Astrocyte (in vitro differentiated cells and primary cell): ENCODE results near the gene FGF22. TPM values are rescaled to one million over a fixed set of nuclear protein-coding genes. Genes with fewer than 3 reads are reported as not detected.

Experiments used
- DNase-seq: peaks from one replicate; pipeline ENCODE4 v3.0.0-alpha.2; 2010; ENCODE audit warnings: low read depth
- FAIRE-seq: peaks from 2 replicates; lab custom pipeline; 2011; peaks lifted over from hg19 to GRCh38; lab: Jason Lieb, UNC
- H2AFZ ChIP-seq: 2 replicates; pipeline ENCODE4 v1.6.0; 2012; ENCODE audit warnings: low read depth, low read length, inconsistent platforms
- H3K27ac ChIP-seq: 2 replicates; pipeline ENCODE4 v1.5.1; 2011; ENCODE audit warnings: low read depth, low read length, inconsistent platforms
- H3K27me3 ChIP-seq: 2 replicates; pipeline ENCODE4 v1.6.0; 2011; ENCODE audit warnings: low read length, inconsistent platforms; ENCODE audit not compliant: insufficient read depth
- H3K36me3 ChIP-seq: 2 replicates; pipeline ENCODE4 v1.5.1; 2011; ENCODE audit warnings: low read length, inconsistent platforms; ENCODE audit not compliant: insufficient read depth
- H3K4me1 ChIP-seq: 2 replicates; pipeline ENCODE4 v1.5.1; 2011; ENCODE audit warnings: low read length, inconsistent platforms; ENCODE audit not compliant: insufficient read depth
- H3K4me2 ChIP-seq: 2 replicates; pipeline ENCODE4 v1.6.0; 2012; ENCODE audit warnings: low read length, inconsistent platforms
- H3K4me3 ChIP-seq: 2 replicates; pipeline ENCODE4 v1.5.1; 2011; ENCODE audit warnings: low read depth, mild to moderate bottlenecking, low read length, inconsistent platforms; ENCODE audit not compliant: insufficient read depth
- H3K79me2 ChIP-seq: 2 replicates; pipeline ENCODE4 v1.6.0; 2012; ENCODE audit warnings: mild to moderate bottlenecking, low read length, inconsistent platforms; ENCODE audit not compliant: insufficient read depth
- H3K9ac ChIP-seq: 2 replicates; pipeline ENCODE4 v1.6.0; 2012; ENCODE audit warnings: mild to moderate bottlenecking, low read length, inconsistent platforms
- H3K9me3 ChIP-seq: 2 replicates; pipeline ENCODE4 v1.5.1; 2012; ENCODE audit warnings: low read depth, mild to moderate bottlenecking, low read length, inconsistent platforms; ENCODE audit not compliant: insufficient read depth
- H4K20me1 ChIP-seq: 2 replicates; pipeline ENCODE4 v1.6.0; 2012; ENCODE audit warnings: low read length, inconsistent platforms; ENCODE audit not compliant: insufficient read depth
- H3K27ac Mint-ChIP-seq: one replicate; pipeline ENCODE4 v1.8.0; 2021; ENCODE audit warnings: mild to moderate bottlenecking, mixed read lengths; ENCODE audit not compliant: unreplicated experiment
- H3K27me3 Mint-ChIP-seq: one replicate; pipeline ENCODE4 v1.8.0; 2021; ENCODE audit warnings: low read depth, mixed read lengths; ENCODE audit not compliant: unreplicated experiment
- H3K36me3 Mint-ChIP-seq: one replicate; pipeline ENCODE4 v1.8.0; 2021; ENCODE audit warnings: low read depth, mixed read lengths; ENCODE audit not compliant: unreplicated experiment
- H3K4me1 Mint-ChIP-seq: one replicate; pipeline ENCODE4 v1.8.0; 2021; ENCODE audit warnings: low read depth, mixed read lengths; ENCODE audit not compliant: unreplicated experiment
- H3K4me3 Mint-ChIP-seq: one replicate; pipeline ENCODE4 v1.8.0; 2021; ENCODE audit warnings: mild to moderate bottlenecking, moderate library complexity, mixed read lengths; ENCODE audit not compliant: unreplicated experiment
- H3K9me3 Mint-ChIP-seq: one replicate; pipeline ENCODE4 v1.8.0; 2021; ENCODE audit warnings: mild to moderate bottlenecking, mixed read lengths; ENCODE audit not compliant: unreplicated experiment
- EZH2 ChIP-seq: IDR thresholded peaks from 2 replicates; pipeline ENCODE4 v1.6.1; 2012; ENCODE audit warnings: mild to moderate bottlenecking, low read length, inconsistent platforms; ENCODE audit not compliant: insufficient read depth
- total RNA-seq: library from RNA; stranded (reverse); gene quantifications from 2 replicates; pipeline ENCODE4 v1.2.1, GENCODE V29; 2021
- TF ChIP-seq, protein P1 (sequence below): IDR thresholded peaks from 2 replicates; pipeline ENCODE4 v1.5.1; 2011; ENCODE audit warnings: low read depth, mild to moderate bottlenecking, inconsistent platforms, low read length, moderate library complexity; ENCODE audit not compliant: insufficient read depth

The FGF22 gene
- total RNA-seq, 1 donor from 2014 or later: 0.25 TPM

DNA sequence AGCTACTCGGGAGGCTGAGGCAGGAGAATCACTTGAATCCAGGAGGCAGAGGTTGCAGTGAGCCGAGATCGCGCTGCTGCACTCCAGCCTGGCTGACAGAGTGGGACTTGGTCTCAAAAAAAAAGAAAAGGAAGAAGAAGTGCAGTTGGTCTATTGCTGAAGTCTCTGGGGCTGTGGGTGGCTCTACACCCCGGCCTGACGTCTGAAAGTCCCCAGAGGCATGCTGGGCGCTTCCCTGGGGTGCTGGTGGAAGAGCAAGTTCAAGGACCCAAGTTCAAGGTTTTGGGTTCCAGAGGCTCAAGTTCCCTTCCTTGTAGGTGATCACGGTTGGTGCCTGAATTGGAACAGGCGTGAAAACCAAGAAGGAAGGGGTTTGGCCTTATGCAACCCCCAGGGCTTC lies 46.2 kb upstream of the FGF22 start:
- no peaks in the 10 kb centered on the region for H3K36me3 ChIP-seq
- H3K79me2 ChIP-seq: no peaks in the 10 kb centered on the region
- FAIRE-seq (no peak), DNase-seq (no peak)
- no peak overlapping the region for H2AFZ ChIP-seq
- H3K27ac ChIP-seq: no peak overlapping the region
- no peaks in the 10 kb centered on the region for H3K4me1 Mint-ChIP-seq
- no peaks in the 10 kb centered on the region for H3K9me3 Mint-ChIP-seq
- H3K4me1 ChIP-seq: peaks cover 12% of the 10 kb centered on the region
- no peak for TF ChIP-seq EZH2
- TF ChIP-seq, protein P1, sequence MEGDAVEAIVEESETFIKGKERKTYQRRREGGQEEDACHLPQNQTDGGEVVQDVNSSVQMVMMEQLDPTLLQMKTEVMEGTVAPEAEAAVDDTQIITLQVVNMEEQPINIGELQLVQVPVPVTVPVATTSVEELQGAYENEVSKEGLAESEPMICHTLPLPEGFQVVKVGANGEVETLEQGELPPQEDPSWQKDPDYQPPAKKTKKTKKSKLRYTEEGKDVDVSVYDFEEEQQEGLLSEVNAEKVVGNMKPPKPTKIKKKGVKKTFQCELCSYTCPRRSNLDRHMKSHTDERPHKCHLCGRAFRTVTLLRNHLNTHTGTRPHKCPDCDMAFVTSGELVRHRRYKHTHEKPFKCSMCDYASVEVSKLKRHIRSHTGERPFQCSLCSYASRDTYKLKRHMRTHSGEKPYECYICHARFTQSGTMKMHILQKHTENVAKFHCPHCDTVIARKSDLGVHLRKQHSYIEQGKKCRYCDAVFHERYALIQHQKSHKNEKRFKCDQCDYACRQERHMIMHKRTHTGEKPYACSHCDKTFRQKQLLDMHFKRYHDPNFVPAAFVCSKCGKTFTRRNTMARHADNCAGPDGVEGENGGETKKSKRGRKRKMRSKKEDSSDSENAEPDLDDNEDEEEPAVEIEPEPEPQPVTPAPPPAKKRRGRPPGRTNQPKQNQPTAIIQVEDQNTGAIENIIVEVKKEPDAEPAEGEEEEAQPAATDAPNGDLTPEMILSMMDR: no peak
- no peak overlapping the region for H3K4me3 ChIP-seq
- no peaks in the 10 kb centered on the region for H3K9me3 ChIP-seq
- H3K27me3 ChIP-seq: peaks cover 3% of the 10 kb centered on the region
- H3K4me2 ChIP-seq: no peak overlapping the region
- H4K20me1 ChIP-seq: peaks cover 72% of the 10 kb centered on the region
- H3K27ac Mint-ChIP-seq: no peak overlapping the region
- H3K4me3 Mint-ChIP-seq: no peak overlapping the region
- peaks cover 32% of the 10 kb centered on the region for H3K27me3 Mint-ChIP-seq
- H3K36me3 Mint-ChIP-seq: no peaks in the 10 kb centered on the region
- H3K9ac ChIP-seq: no peak overlapping the region

DNA sequence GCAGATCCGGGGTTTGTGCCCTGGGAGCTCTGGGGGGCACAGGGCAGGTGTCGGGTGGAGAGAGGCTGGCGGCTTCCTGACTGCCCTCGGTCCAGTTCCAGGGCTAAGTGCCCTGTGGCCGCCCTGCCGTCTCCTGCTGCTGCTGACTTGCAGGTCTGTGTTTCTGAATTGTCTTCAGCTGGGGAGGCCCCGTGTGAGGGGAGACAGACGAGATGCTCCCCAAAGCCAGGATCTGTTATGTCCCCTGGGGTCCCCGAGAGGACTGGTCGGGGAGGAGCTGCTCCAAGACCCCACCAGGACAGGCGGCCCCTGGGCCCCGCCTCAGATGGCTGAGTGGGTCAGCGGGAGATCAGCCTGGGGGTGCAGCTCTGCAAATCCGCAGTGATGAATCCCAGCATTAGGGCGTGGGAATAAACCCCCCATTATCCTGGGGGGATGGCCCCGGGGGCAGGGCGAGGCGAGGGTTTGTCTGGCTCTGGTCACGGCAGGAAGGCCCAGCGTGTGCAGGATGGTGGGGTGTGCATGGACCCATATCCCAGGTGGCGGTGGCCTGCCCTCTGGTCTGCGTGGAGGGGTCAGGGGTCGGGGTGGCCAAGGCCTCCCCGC lies 45.3 kb upstream of the FGF22 start:
- Histone ChIP-seq H3K4me1 (peaks cover 7% of the 10 kb centered on the region), H4K20me1 (peaks cover 72% of the 10 kb centered on the region), H3K79me2 (no peaks in the 10 kb centered on the region), H3K9ac (no peak overlapping the region), H3K27me3 (peaks cover 3% of the 10 kb centered on the region), H3K36me3 (no peaks in the 10 kb centered on the region), H3K4me2 (no peak overlapping the region), H3K27ac (no peak overlapping the region), H3K9me3 (no peaks in the 10 kb centered on the region), H2AFZ (no peak overlapping the region), H3K4me3 (no peak overlapping the region)
- Mint-ChIP-seq H3K27me3 (peaks cover 34% of the 10 kb centered on the region), H3K4me1 (no peaks in the 10 kb centered on the region), H3K9me3 (no peaks in the 10 kb centered on the region), H3K4me3 (no peak overlapping the region), H3K36me3 (no peaks in the 10 kb centered on the region), H3K27ac (no peak overlapping the region)
- DNase-seq: no peak
- FAIRE-seq: no peak
- TF ChIP-seq EZH2: no peak
- TF ChIP-seq, protein P1: no peak
